GM19240 (cell line): ENCODE results near the gene RAI2.
"Not testable (repeated sequence)": the region's sequence is repeated elsewhere in the genome, so short reads cannot be mapped to it uniquely, and the experiment has no call there.

Experiments
- DNase-seq: peaks from one replicate; pipeline ENCODE4 v3.0.0; 2011; ENCODE audit warnings: low spot score; ENCODE audit not compliant: insufficient read length

The RAI2 gene

GRCh38 chrX:17786554-17787347 is 74.3 kb downstream of the RAI2 start:
- DNase-seq: not testable (repeated sequence)

- DNase-seq: no peak
Observed at GRCh38 chrX:17779434-17779833, 81.7 kb downstream of the RAI2 start.

GRCh38 chrX:17778997-17779396 is 82.1 kb downstream of the RAI2 start:
- no peak for DNase-seq

GRCh38 chrX:17774053-17774452 is 87.0 kb downstream of the RAI2 start:
- no peak for DNase-seq

GRCh38 chrX:17773221-17773876 is 87.7 kb downstream of the RAI2 start:
- no peak for DNase-seq

- DNase-seq: no peak
Observed at GRCh38 chrX:17769701-17770269, 91.3 kb downstream of the RAI2 start.

- no peak for DNase-seq
Observed at GRCh38 chrX:17768997-17769396, 92.1 kb downstream of the RAI2 start.

GRCh38 chrX:17767734-17768133 is 93.4 kb downstream of the RAI2 start:
- no peak for DNase-seq

- DNase-seq: no peak
Observed at GRCh38 chrX:17759990-17760389, 101.1 kb downstream of the RAI2 start.

GRCh38 chrX:17758382-17758781 is 102.7 kb downstream of the RAI2 start:
- no peak for DNase-seq

GRCh38 chrX:17750436-17750835 is 110.7 kb downstream of the RAI2 start:
- DNase-seq: no peak
